D721Med (cell line): ENCODE measurements around the gene KIFC3.
A peak's percentile ranks its signal among the peaks of the same experiment; 100 is the strongest.

Source experiments
- DNase-seq: peaks from one replicate; pipeline ENCODE4 v3.0.0; 2011; ENCODE audit warnings: low spot score; ENCODE audit not compliant: insufficient read length
- FAIRE-seq: peaks from 2 replicates; lab custom pipeline; 2011; peaks lifted over from hg19 to GRCh38; lab: Jason Lieb, UNC
- TF ChIP-seq, protein P1 (sequence below): IDR thresholded peaks from 2 replicates; pipeline ENCODE4 v1.5.1; 2012; ENCODE audit warnings: mild to moderate bottlenecking, control low read depth; ENCODE audit not compliant: insufficient read depth; ENCODE audit errors: missing control alignments

Gene KIFC3

DNA sequence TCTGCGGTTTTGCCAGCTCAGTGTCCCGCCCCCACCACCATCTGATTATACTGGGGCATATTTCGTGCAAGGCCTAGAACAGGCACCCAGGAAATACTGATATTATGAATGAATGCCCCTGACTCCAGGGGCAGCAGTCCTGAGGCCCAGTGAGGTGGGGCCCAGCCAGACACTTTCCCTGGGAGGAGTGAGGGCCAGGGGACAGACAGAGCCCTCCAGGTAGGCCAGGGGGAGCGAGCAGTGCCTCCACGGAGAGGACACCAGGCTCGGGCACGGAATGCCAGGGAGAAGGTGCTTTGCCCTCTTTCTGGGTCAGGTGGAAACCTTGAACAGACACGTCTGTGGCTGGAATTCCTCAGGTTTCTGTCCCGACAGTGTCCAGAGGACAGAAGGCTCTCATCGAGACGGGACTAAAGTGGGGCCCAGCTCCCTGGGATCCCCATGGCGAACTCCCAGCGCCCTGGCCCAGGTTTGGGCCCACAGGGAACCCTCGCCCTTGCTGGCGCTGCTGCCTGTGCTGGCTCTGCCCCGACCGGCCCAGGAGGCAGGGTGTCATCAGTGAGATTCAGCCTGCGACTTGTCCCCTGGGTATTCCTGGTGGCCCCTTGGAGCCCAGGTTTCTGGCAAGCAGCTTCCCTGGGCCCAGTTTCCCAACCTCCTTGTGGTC is 62.4 kb downstream of the KIFC3 start:
- TF ChIP-seq, protein P1, sequence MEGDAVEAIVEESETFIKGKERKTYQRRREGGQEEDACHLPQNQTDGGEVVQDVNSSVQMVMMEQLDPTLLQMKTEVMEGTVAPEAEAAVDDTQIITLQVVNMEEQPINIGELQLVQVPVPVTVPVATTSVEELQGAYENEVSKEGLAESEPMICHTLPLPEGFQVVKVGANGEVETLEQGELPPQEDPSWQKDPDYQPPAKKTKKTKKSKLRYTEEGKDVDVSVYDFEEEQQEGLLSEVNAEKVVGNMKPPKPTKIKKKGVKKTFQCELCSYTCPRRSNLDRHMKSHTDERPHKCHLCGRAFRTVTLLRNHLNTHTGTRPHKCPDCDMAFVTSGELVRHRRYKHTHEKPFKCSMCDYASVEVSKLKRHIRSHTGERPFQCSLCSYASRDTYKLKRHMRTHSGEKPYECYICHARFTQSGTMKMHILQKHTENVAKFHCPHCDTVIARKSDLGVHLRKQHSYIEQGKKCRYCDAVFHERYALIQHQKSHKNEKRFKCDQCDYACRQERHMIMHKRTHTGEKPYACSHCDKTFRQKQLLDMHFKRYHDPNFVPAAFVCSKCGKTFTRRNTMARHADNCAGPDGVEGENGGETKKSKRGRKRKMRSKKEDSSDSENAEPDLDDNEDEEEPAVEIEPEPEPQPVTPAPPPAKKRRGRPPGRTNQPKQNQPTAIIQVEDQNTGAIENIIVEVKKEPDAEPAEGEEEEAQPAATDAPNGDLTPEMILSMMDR = no peak
- DNase-seq (no peak), FAIRE-seq (no peak)

DNA sequence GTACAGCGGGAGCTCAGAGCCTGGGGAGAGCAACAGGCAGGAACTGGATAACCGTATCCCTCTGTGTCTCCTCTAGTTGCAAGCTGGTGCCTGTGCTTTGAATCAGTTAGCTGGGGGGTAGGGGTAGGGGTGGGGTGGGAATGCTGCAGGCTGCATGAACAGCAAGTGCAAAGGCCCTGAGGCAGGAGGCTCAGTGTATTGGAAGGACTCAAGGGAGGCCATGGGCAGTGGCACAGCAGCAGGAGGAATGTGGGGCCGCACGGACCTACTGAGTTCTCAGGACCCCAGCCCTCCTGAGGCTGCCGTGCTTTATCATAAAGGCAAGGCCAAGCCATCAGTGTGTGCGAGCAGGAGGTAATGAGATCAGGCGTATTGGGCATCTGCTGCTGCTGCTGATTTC is 63.4 kb downstream of the KIFC3 start:
- DNase-seq (no peak), FAIRE-seq (no peak)
- TF ChIP-seq, protein P1 = no peak

DNA sequence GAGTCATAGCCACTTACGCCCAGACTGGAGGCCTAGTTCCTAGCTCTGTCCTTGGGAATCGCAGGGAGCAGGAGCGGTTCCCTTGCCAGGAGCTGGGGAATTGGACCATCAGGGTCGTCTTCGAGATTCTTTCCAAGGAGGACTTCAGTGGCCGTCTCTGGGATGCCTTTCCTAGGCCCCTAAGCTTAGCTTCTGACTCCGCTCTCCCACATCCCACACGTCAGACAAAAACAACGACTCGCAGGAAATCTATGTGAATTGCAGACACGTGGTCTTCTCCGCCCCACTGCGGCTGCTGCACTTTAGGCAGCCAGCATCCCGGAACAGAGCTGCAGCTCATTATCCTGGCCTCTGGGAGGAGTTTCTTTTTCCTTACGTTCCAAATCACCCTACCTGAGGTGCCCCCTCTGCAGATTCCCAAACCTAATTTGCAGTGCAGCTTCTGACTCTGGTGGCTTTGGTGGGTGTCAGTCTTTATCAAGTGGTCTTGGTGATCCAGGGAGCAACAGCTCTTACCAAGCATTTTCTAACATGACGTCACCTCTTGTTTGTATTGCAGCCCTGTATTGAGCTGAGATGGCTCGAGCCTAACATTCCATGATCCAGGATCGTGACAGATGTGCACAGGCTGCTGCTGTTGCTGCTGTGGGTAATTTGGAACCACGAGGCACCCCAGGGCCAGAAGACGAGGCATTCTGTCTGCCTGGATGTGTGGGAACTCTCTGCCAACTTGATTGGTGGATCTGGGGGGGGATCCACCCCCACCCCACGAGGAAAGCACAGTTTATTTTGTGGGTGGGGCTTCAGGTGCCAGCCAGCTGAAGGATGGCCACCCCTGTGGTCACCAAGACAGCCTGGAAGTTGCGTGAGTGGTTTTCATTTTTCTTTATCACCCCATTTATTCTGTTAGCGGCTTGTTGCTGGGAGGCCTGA is 65.6 kb downstream of the KIFC3 start:
- no peak for FAIRE-seq
- TF ChIP-seq, protein P1 = no peak
- DNase-seq = no peak

DNA sequence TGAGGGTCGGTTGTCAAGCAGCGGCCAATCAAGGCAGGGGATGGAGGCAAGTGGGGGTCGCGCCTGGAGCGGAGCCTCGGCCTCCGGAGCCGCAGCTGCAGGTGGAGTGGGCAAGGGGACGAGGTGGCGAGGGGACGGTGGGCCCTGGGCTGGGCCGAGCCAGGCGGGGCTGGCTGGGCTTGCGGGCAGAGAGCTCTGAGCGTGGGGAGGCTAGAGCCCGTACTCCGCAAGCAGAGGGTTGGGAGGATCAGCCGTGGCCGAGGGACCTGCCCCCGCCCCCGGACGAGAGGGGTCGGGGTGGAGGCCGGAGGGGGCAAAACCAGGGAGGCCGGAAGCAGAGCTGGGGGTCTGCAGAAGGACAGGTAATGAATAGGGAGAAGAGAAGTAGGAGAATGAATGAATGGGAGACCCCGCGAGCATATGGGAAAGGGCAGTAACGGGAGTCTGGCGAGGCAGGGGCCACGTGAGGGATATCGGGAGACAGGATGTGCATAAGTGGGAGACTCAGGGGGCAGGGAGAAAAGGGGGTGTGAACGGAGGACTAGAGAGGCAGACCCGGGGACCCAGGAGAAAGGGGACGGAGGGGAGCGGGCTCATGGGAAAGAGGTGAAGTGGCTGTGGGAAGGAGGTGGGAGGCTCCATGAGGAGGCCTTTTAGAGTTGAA is 66.4 kb downstream of the KIFC3 start, which contains the start of gene KATNB1:
Gene KATNB1, plus strand, starts transcription at position 16 of the 664 bp plus-strand sequence. CDS start 1,474 bp downstream, outside the sequence.
- DNase-seq (no peak), FAIRE-seq (no peak)
- TF ChIP-seq, protein P1 = no peak

DNA sequence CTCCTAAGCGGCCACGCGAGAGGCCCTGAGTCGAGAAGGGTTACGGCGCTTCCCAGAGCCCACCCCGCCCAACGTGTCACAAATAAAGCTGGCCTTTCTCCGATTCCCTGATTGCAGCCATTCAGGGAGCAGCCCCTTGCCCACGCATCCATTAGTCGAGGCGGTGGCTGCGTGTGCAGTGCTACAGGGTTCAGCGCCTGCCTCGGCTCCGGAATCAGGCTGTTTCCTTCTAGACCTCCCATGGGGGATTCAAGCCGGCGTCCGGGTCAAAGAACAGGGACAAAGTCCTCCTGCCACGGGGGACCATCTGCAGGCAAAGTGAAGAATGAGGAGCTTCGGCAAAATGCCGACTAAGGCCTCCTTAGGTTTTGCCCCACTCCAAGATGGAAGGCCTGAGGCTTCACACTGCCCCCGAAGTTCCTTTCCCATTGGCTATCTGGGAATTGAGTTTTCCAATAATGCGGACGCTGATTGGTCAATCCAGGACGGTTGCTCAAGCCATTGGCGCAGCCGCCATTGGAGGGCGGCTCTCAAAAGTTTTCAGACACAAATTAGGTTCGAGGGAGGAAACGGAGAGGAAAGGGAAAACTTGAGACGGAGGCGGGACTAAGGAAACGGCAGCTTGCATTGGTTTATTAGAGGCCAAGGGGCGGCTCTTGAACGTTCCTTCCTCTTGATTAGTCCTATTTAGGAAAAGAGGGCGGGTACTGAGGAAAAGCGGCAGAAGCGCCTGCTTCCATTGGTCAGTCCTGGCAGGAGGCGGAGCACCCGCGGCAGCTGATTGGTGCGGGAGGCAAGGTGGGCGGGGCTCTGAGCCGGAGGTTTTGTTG is 67.2 kb downstream of the KIFC3 start:
- FAIRE-seq = no peak
- TF ChIP-seq, protein P1 = no peak
- DNase-seq = peak; percentile 72

DNA sequence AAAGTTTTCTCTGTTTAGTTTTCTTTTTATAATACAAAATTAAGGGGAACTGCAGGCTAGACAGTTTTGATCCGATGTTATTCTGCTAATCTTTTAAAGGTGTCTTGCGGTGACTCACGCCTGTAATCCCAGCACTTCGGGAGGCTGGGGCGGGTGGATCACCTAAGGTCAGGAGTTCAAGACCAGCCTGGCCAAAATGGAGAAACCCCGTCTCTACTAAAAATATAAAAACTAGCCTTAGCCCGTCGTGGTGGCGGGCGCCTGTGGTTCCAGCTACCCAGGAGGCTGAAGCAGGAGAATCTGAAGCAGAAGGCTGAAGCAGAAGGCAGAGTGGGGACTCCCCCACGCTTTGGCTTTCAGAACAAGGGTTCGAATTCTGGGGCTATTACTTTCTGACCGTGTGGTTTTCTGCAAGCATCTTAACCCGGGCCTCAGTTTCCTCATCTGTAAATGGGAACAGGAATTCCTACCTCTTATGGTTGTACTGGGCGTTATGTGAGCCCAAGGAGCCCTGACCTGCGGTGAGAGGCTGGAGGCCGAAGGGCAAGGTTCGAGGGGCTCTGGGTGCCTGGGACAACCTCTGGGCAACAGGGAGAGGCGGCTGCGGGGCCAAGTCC is 67.9 kb downstream of the KIFC3 start:
- FAIRE-seq (no peak), DNase-seq (no peak)
- TF ChIP-seq, protein P1 = no peak
